Measurements from ENCODE around the gene DDX10.

The DDX10 gene

GRCh38 chr11:108958368-108959104, 293.7 kb downstream of the DDX10 start:
- no peak for DNase-seq

DNA sequence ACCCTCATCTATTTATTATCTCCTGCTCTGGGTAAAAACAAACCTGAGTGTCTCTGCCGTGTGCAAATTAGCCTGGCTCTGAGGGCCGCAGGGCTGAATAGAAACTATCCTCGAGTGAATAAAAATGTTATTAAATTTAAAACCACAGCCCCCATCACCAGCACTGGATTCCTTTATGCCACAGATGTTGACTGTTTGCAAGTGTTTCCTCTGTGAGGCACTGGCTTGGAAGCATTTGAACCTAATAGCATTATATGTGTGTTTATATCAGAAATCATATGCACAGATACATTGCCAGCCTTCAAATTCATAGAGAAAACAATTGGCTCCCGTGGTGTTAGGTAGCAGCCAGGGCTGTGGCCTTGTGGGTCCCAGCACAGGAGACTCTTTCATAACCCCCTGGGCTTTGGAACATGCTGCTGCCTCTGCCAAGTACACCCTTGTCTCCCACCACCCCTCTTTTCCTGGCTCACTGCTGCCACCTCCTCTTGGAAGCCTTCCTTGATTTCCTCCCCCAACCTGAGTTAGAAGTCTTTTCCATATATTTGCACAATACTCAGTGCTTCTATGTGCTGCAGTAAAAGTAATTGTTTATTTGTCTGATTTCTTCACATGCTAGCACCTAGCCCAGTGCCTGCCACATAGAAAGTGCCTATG, 294.4 kb downstream of the DDX10 start:
- DNase-seq, result no peak

DNA sequence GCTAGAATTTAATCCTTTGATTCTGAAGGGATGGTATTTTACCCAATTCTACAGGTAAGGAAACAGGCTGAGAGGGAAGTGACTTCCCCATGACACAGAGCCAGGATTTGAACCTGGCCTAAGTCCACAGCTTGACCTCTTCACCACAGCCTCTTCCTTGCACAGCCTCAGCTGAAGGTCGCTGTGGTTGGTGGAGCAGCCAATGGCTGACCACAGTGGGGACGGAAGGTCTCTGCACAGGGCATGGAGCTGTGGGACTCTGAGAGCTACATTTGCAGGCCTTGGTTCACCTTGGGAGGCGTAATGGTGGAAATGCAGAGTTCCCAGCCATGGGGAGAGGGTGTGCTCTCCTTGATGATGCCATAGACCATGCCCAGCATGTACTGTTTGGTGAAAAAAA, 295.0 kb downstream of the DDX10 start:
- DNase-seq, result no peak

DNA sequence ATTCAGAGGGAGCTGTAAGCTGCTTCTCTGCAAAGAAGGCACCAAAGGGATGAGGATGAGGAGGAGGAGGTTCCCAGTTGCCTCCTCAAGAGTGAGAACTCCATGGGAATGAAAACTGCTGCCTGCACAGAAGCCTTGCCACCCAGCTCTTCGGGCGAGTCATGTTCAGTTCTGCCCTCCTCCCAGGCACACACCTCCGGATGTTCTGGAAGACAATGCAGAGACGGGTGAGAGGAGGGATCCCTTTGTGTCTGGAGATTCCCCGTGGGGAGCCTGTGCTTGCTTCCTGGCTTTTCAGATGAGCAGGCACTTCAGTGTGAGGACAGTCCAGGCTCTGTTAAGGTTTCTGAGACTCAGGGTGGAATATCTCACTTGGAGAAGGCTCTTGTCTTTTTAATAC, 295.6 kb downstream of the DDX10 start:
- no peak for DNase-seq

- no peak for DNase-seq
These were observed 296.2 kb downstream of the DDX10 start for GRCh38 chr11:108961095-108961494.

- no peak for DNase-seq
These were observed 298.2 kb downstream of the DDX10 start for GRCh38 chr11:108963118-108963517.

- no peak for DNase-seq
These were observed 300.6 kb downstream of the DDX10 start for GRCh38 chr11:108965306-108966001.

GRCh38 chr11:108966206-108966605, 301.3 kb downstream of the DDX10 start:
- no peak for DNase-seq

- DNase-seq, result no peak
These were observed 302.1 kb downstream of the DDX10 start for GRCh38 chr11:108966978-108967377.

GRCh38 chr11:108967571-108967970, 302.7 kb downstream of the DDX10 start:
- DNase-seq, result no peak

DNA sequence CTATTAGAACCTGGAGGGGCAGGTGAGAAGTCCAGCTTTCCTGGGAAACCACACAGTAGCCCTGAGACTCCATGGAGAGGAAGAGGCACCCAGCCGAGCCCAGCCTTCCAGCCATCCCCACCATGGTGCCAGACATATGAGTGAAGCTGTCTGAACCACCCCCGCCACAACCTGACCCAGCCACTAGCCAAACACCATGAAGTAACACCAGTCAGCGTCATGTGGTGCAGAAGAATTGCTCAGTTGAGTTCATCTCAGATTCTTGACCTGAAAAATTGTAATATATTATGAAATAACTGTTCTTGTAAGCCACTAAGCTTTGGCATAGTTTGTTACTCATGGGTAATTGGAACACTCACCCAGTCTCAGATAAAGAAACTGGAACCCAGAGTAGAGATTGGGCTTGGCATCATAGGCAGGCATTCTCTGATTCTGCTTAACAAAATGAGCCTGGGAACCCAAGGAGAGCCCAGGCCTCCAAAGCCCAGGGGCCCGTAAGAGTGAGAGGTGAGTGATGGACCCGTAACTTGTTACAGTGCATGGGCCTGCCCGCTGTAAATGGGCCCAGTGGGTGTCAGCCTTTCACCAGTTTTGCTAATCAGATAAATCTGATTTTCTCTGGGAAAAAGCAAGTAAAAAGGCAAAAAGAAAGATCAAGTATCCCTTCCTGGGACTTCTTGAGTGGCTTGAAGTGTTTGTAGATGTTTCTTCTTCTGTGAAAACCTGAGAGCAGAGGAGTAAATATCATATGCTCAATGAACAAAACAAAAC, 305.5 kb downstream of the DDX10 start:
- no peak for DNase-seq

DNA sequence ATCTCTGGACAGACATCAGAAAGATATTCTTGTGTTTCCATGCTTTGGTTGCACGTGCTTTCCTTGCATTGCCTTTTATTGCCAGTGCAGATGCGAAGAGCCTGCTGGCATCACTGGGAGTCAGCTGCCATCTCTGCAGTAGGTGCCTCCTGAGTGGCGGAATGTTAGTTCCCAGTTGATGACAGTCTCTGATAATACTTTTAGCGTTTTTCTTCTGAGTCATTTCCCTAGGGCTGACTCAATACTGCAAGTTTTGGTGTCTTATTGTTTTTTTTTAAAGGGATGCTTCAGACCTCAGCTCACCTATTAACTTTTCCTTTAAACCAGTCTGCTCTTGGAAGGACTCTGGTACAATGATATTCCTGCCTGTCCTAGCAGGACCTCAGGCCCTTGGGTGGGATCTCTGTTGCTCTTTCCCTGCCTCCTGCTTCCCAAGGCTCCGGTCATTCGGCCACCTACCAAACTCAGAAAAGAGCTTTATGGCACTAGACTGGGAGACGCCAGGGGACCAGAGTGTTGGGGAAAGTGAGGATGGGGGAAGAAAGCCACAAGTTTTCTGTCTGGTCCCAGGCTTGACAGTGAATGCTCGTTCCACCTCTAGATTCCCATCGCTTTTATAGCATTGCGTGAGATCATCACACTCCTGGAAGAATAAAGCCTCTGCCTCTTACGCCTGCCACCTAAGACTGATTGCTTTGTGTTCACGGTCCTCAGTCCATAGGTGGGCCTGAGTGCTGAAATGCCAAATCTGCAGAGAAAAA, 308.7 kb downstream of the DDX10 start:
- no peak for DNase-seq

- no peak for DNase-seq
These were observed 310.2 kb downstream of the DDX10 start for GRCh38 chr11:108975026-108975425.

DNA sequence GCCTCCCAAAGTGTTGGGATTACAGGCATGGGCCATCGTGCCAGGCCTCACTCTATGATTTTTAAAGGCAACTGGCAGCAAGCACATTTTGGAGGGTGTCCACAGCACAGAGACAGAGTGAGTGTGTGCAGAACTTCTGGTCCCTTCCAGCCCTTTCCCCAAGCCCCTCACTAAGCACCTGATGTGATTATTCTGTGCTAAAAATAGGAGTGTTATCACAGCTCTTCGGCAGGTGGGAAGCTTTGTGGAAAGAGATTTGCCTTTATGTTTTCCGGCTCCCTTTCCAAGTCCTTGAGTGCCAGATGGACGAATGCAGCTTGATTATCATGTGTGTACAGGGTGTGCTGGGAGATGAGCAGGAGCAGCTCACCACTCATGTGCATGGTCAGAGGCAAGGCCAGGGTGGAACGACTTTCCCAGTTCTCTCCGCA, 310.8 kb downstream of the DDX10 start:
- DNase-seq, result no peak

DNA sequence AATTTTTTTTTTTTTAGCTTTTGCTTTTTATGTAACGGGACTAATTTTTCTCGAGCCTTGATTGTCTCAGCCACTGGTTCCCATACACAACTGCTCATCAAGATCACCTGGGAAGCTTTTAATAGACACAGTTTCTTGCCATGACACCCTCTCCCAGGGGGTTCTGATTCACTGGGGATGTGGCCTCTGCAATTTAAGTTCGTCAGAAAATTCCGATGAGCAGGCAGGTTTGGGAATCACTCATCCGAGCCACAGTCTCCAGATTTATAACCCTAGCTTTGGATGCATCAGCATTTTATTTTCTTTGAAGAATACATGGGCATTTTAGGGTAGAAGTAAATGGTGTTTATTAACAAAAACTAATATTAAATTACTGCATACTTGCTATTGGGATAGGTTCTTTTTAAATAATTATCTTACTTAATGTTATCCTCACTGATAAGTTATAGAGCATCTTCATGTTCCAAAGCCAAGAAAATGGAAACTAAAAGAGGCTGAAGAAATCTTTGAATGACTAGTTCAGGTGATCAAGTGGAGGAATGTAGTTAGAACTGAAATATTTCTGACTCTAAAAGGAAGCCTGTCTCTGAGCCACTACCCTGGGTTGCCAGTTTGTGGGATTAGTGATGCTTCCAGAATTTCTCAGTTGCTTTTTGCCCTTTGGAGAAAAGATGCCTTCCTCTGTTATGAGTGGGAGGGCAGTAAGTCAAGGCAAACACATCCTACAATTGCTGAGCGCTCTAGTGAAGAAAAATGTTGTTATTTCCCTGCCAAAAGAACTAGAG, 319.0 kb downstream of the DDX10 start:
- no peak for DNase-seq

- no peak for DNase-seq
These were observed 319.7 kb downstream of the DDX10 start for GRCh38 chr11:108984523-108984922.

GRCh38 chr11:108985236-108985944, 320.5 kb downstream of the DDX10 start:
- DNase-seq, result no peak

GRCh38 chr11:108985945-108986279, 321.0 kb downstream of the DDX10 start:
- DNase-seq, result no peak

Measured in activated CD4-positive, alpha-beta T cell treated with anti-CD3 and anti-CD28 coated beads for 1 hour (primary cell).